ENCODE data around the gene BPNT1.
"Not testable (repeated sequence)": the region's sequence is repeated elsewhere in the genome, so short reads cannot be mapped to it uniquely, and the experiment has no call there.

Gene BPNT1

GRCh38 chr1:220077887-220078286, 11.7 kb downstream of the BPNT1 start:
- DNase-seq (ENCODE audit: low spot score) = no peak

GRCh38 chr1:220076861-220077762, 12.5 kb downstream of the BPNT1 start:
- DNase-seq (ENCODE audit: low spot score) = no peak

- no peak for DNase-seq (ENCODE audit: low spot score)
Observed at GRCh38 chr1:220067269-220068204, 22.1 kb downstream of the BPNT1 start.

GRCh38 chr1:220062629-220063028, 27.0 kb downstream of the BPNT1 start:
- DNase-seq (ENCODE audit: low spot score) = no peak

GRCh38 chr1:220060876-220061275, 28.7 kb downstream of the BPNT1 start:
- no peak for DNase-seq (ENCODE audit: low spot score)

GRCh38 chr1:220056374-220056773, 33.2 kb downstream of the BPNT1 start:
- no peak for DNase-seq (ENCODE audit: low spot score)

- peak; percentile 96 for DNase-seq (ENCODE audit: low spot score)
Observed at GRCh38 chr1:220046052-220046930, 43.3 kb downstream of the BPNT1 start, which contains the start of gene EPRS1. Gene EPRS1, minus strand, starts transcription at chr1:220046505. Its CDS starts 117 bp downstream, at chr1:220046388.

- DNase-seq (ENCODE audit: low spot score) = no peak
Observed at GRCh38 chr1:220045356-220046051, 44.1 kb downstream of the BPNT1 start.

GRCh38 chr1:220044678-220045355, 44.8 kb downstream of the BPNT1 start:
- DNase-seq (ENCODE audit: low spot score) = no peak

GRCh38 chr1:220043646-220044045, 45.9 kb downstream of the BPNT1 start:
- no peak for DNase-seq (ENCODE audit: low spot score)

GRCh38 chr1:220040028-220040596, 49.5 kb downstream of the BPNT1 start:
- DNase-seq (ENCODE audit: low spot score) = no peak

- DNase-seq (ENCODE audit: low spot score) = no peak
Observed at GRCh38 chr1:220038640-220039039, 50.9 kb downstream of the BPNT1 start.

GRCh38 chr1:220037810-220038209, 51.8 kb downstream of the BPNT1 start:
- not testable (repeated sequence) for DNase-seq (ENCODE audit: low spot score)

- no peak for DNase-seq (ENCODE audit: low spot score)
Observed at GRCh38 chr1:220032911-220033310, 56.7 kb downstream of the BPNT1 start.

GRCh38 chr1:220031287-220031686, 58.3 kb downstream of the BPNT1 start:
- no peak for DNase-seq (ENCODE audit: low spot score)

GRCh38 chr1:220028346-220028895, 61.2 kb downstream of the BPNT1 start:
- DNase-seq (ENCODE audit: low spot score) = no peak

GRCh38 chr1:220019071-220019470, 70.5 kb downstream of the BPNT1 start:
- no peak for DNase-seq (ENCODE audit: low spot score)

GRCh38 chr1:220013497-220013896, 76.1 kb downstream of the BPNT1 start:
- DNase-seq (ENCODE audit: low spot score) = no peak

GRCh38 chr1:220012259-220012658, 77.3 kb downstream of the BPNT1 start:
- no peak for DNase-seq (ENCODE audit: low spot score)

- no peak for DNase-seq (ENCODE audit: low spot score)
Observed at GRCh38 chr1:220011620-220012019, 78.0 kb downstream of the BPNT1 start.

All from CD4-positive, alpha-beta T cell treated with Interleukin-6 at 100 ng/mL for 8 hours (primary cell).